Activated T-helper 2 cell treated with anti-CD3 and anti-CD28 coated beads, Interferon-gamma antibody, Interleukin-2, Interleukin-4, amounts not matched to agents 10 μg/mL and 5 μg/mL and 100 μg/mL, durations not matched to agents 14 hours and 24 hours and 36 hours (primary cell): ENCODE results near the gene SLC29A3. TPM values are rescaled to one million over a fixed set of nuclear protein-coding genes. Genes with fewer than 3 reads are reported as not detected.

Experiments used
- DNase-seq: peaks from one replicate; pipeline ENCODE4 v3.0.0; 2021; ENCODE audit warnings: low spot score
- H3K27ac Mint-ChIP-seq: one replicate; pipeline ENCODE4 v1.8.0; 2021; ENCODE audit warnings: mixed read lengths
- H3K27me3 Mint-ChIP-seq: one replicate; pipeline ENCODE4 v1.8.0; 2021; ENCODE audit warnings: low read depth, mixed read lengths
- H3K36me3 Mint-ChIP-seq: one replicate; pipeline ENCODE4 v1.8.0; 2021; ENCODE audit warnings: low read depth, mixed read lengths
- H3K4me1 Mint-ChIP-seq: one replicate; pipeline ENCODE4 v1.8.0; 2021; ENCODE audit warnings: low read depth, mixed read lengths
- H3K4me3 Mint-ChIP-seq: one replicate; pipeline ENCODE4 v1.8.0; 2021; ENCODE audit warnings: low read depth, mild to moderate bottlenecking, moderate library complexity, mixed read lengths
- H3K9me3 Mint-ChIP-seq: one replicate; pipeline ENCODE4 v1.8.0; 2021; ENCODE audit warnings: mixed read lengths
- intact Hi-C: fragments of 100-400 bp; cut with micrococcal nuclease; formaldehyde crosslinking; loops from one replicate; pipeline ENCODE4 v1.15.1; 2023
- total RNA-seq: library from RNA; stranded (reverse); gene quantifications from 2 replicates; pipeline ENCODE4 v1.2.3, GENCODE V29; 2022

SLC29A3 gene
- total RNA-seq, 1 donor from 2014 or later = 7.2 TPM

GRCh38 chr10:71338728-71339495 lies 19.9 kb downstream of the SLC29A3 start:
- Mint-ChIP-seq H3K27ac (no peak overlapping the region), H3K4me3 (no peak overlapping the region), H3K27me3 (no peaks in the 10 kb centered on the region), H3K36me3 (no peaks in the 10 kb centered on the region), H3K9me3 (no peaks in the 10 kb centered on the region), H3K4me1 (no peaks in the 10 kb centered on the region)
- intact Hi-C loops = no loop called here
- DNase-seq = no peak

GRCh38 chr10:71339796-71340589 lies 20.9 kb downstream of the SLC29A3 start:
- intact Hi-C loops = no loop called here
- Mint-ChIP-seq H3K27ac (no peak overlapping the region), H3K36me3 (no peaks in the 10 kb centered on the region), H3K4me3 (no peak overlapping the region), H3K27me3 (no peaks in the 10 kb centered on the region), H3K4me1 (no peaks in the 10 kb centered on the region), H3K9me3 (no peaks in the 10 kb centered on the region)
- DNase-seq = no peak

GRCh38 chr10:71342573-71343391 lies 23.7 kb downstream of the SLC29A3 start:
- Mint-ChIP-seq H3K27me3 (no peaks in the 10 kb centered on the region), H3K4me1 (no peaks in the 10 kb centered on the region), H3K9me3 (no peaks in the 10 kb centered on the region), H3K36me3 (no peaks in the 10 kb centered on the region), H3K4me3 (no peak overlapping the region), H3K27ac (no peak overlapping the region)
- intact Hi-C loops = no loop called here
- DNase-seq = no peak

GRCh38 chr10:71343392-71343773 lies 24.3 kb downstream of the SLC29A3 start:
- Mint-ChIP-seq H3K36me3 (no peaks in the 10 kb centered on the region), H3K27me3 (no peaks in the 10 kb centered on the region), H3K4me3 (no peak overlapping the region), H3K9me3 (no peaks in the 10 kb centered on the region), H3K4me1 (no peaks in the 10 kb centered on the region), H3K27ac (no peak overlapping the region)
- intact Hi-C loops = no loop called here
- no peak for DNase-seq

GRCh38 chr10:71344154-71344925 lies 25.3 kb downstream of the SLC29A3 start:
- no peaks in the 10 kb centered on the region for H3K36me3 Mint-ChIP-seq
- no peak overlapping the region for H3K27ac Mint-ChIP-seq
- DNase-seq = no peak
- intact Hi-C loops = no loop called here
- H3K4me3 Mint-ChIP-seq = no peak overlapping the region
- no peaks in the 10 kb centered on the region for H3K9me3 Mint-ChIP-seq
- H3K4me1 Mint-ChIP-seq = no peaks in the 10 kb centered on the region
- H3K27me3 Mint-ChIP-seq = no peaks in the 10 kb centered on the region

- Mint-ChIP-seq H3K9me3 (no peaks in the 10 kb centered on the region), H3K36me3 (no peaks in the 10 kb centered on the region), H3K4me1 (no peaks in the 10 kb centered on the region), H3K4me3 (no peak overlapping the region), H3K27me3 (no peaks in the 10 kb centered on the region), H3K27ac (no peak overlapping the region)
- intact Hi-C loops = no loop called here
- no peak for DNase-seq
Measured at GRCh38 chr10:71344993-71345480, 26.0 kb downstream of the SLC29A3 start.

GRCh38 chr10:71345694-71346093 lies 26.6 kb downstream of the SLC29A3 start:
- Mint-ChIP-seq H3K36me3 (no peaks in the 10 kb centered on the region), H3K9me3 (no peaks in the 10 kb centered on the region), H3K27me3 (no peaks in the 10 kb centered on the region), H3K27ac (no peak overlapping the region), H3K4me1 (no peaks in the 10 kb centered on the region), H3K4me3 (no peak overlapping the region)
- no peak for DNase-seq
- intact Hi-C loops = no loop called here

- H3K4me1 Mint-ChIP-seq = no peaks in the 10 kb centered on the region
- H3K9me3 Mint-ChIP-seq = no peaks in the 10 kb centered on the region
- no peak overlapping the region for H3K27ac Mint-ChIP-seq
- no peak for DNase-seq
- intact Hi-C loops = no loop called here
- no peaks in the 10 kb centered on the region for H3K36me3 Mint-ChIP-seq
- no peak overlapping the region for H3K4me3 Mint-ChIP-seq
- H3K27me3 Mint-ChIP-seq = no peaks in the 10 kb centered on the region
Measured at GRCh38 chr10:71346731-71347130, 27.7 kb downstream of the SLC29A3 start.

- no peak overlapping the region for H3K4me3 Mint-ChIP-seq
- no peaks in the 10 kb centered on the region for H3K36me3 Mint-ChIP-seq
- no peaks in the 10 kb centered on the region for H3K9me3 Mint-ChIP-seq
- H3K27me3 Mint-ChIP-seq = no peaks in the 10 kb centered on the region
- no peak overlapping the region for H3K27ac Mint-ChIP-seq
- intact Hi-C loops = no loop called here
- no peaks in the 10 kb centered on the region for H3K4me1 Mint-ChIP-seq
- no peak for DNase-seq
Measured at GRCh38 chr10:71347587-71348395, 28.7 kb downstream of the SLC29A3 start.

GRCh38 chr10:71348850-71349249 lies 29.8 kb downstream of the SLC29A3 start:
- H3K27me3 Mint-ChIP-seq = no peaks in the 10 kb centered on the region
- no peaks in the 10 kb centered on the region for H3K9me3 Mint-ChIP-seq
- H3K27ac Mint-ChIP-seq = no peak overlapping the region
- no peak for DNase-seq
- intact Hi-C loops = no loop called here
- no peaks in the 10 kb centered on the region for H3K4me1 Mint-ChIP-seq
- no peak overlapping the region for H3K4me3 Mint-ChIP-seq
- H3K36me3 Mint-ChIP-seq = no peaks in the 10 kb centered on the region

- Mint-ChIP-seq H3K4me3 (no peak overlapping the region), H3K27ac (no peak overlapping the region), H3K4me1 (no peaks in the 10 kb centered on the region), H3K27me3 (no peaks in the 10 kb centered on the region), H3K36me3 (no peaks in the 10 kb centered on the region), H3K9me3 (no peaks in the 10 kb centered on the region)
- DNase-seq = no peak
- intact Hi-C loops = no loop called here
Measured at GRCh38 chr10:71349406-71349805, 30.3 kb downstream of the SLC29A3 start.
